ENCODE data around the gene KCNN3. TPM values are rescaled to one million over a fixed set of nuclear protein-coding genes. Genes with fewer than 3 reads are reported as not detected.

KCNN3 gene
- total RNA-seq = 0.40 and 0.64 TPM in 2 replicates

GRCh38 chr1:154870115-154870571 lies at the start of gene KCNN3:
Gene KCNN3 (minus strand): TSS chr1:154870281. CDS start chr1:154869964, 317 bp downstream.

Other genes with a start within 250 kb of the KCNN3 start
- gene PMVK, start 66.4 kb upstream of the KCNN3 start, total RNA-seq = 11.4 and 13.8 TPM in 2 replicates
- gene PBXIP1, start 85.8 kb upstream of the KCNN3 start, total RNA-seq = 41.0 and 47.8 TPM in 2 replicates
- gene PYGO2, start 91.5 kb upstream of the KCNN3 start, total RNA-seq = 13.3 and 13.9 TPM in 2 replicates
- 224 and 240 TPM in 2 replicates for gene SHC1, start 100.5 kb upstream of the KCNN3 start, total RNA-seq
- gene CKS1B, start 104.4 kb upstream of the KCNN3 start, total RNA-seq = 186 and 213 TPM in 2 replicates
- 27.8 and 32.6 TPM in 2 replicates for gene FLAD1, start 113.1 kb upstream of the KCNN3 start, total RNA-seq
- not detected in 2 replicates for gene LENEP, start 123.3 kb upstream of the KCNN3 start, total RNA-seq
- 14.7 and 15.7 TPM in 2 replicates for gene ZBTB7B, start 132.5 kb upstream of the KCNN3 start, total RNA-seq
- gene DCST2, start 163.5 kb upstream of the KCNN3 start, total RNA-seq = not detected in 2 replicates
- gene DCST1, start 163.5 kb upstream of the KCNN3 start, total RNA-seq = not detected in 2 replicates
- 763 and 804 TPM in 2 replicates for gene ADAM15, start 181.0 kb upstream of the KCNN3 start, total RNA-seq
- gene EFNA4, start 193.5 kb upstream of the KCNN3 start, total RNA-seq = 7.9 and 9.4 TPM in 2 replicates
- gene EFNA3, start 208.6 kb upstream of the KCNN3 start, total RNA-seq = 0.64 and 0.80 TPM in 2 replicates

Data from mammary microvascular endothelial cell (primary cell).